H1 (cell line): Measurements from ENCODE around the gene RCBTB2. TPM values are rescaled to one million over a fixed set of nuclear protein-coding genes. Genes with fewer than 3 reads are reported as not detected.

Source experiments
- CTCF ChIA-PET: fragments of 300-600 bp; sonication (Branson Sonifier 250); formaldehyde crosslinking; loops from one replicate; lab custom pipeline; 2021; ENCODE audit not compliant: partially characterized antibody; lab: Charles Lee
- POLR2A ChIA-PET: fragments of 300-600 bp; sonication (Branson Sonifier 250); formaldehyde crosslinking; loops from one replicate; lab custom pipeline; 2021; ENCODE audit warnings: inconsistent platforms; ENCODE audit not compliant: partially characterized antibody; lab: Charles Lee
- DNase-seq, 2 experiments: peaks; one replicate each; pipeline versions ENCODE4 v3.0.0 to v3.0.0-alpha.2; 2010 to 2022; ENCODE audit warnings: low spot score in 2 of 2, low read depth in 1 of 2, mixed read lengths in 1 of 2
- FAIRE-seq: peaks from 2 replicates; lab custom pipeline; 2011; peaks lifted over from hg19 to GRCh38; lab: Jason Lieb, UNC
- H2AFZ ChIP-seq: 2 replicates; pipeline ENCODE4 v1.8.1; 2012; ENCODE audit warnings: low read length, inconsistent platforms
- H2AK5ac ChIP-seq: 2 replicates; pipeline ENCODE4 v1.6.1; 2013; ENCODE audit warnings: low read depth, low read length
- H2BK120ac ChIP-seq: replicated peaks from 2 replicates; pipeline ENCODE3; 2013; ENCODE audit warnings: low read depth, low read length, inconsistent platforms
- H2BK12ac ChIP-seq: 2 replicates; pipeline ENCODE4 v1.6.1; 2013; ENCODE audit warnings: low read depth, low read length
- H2BK15ac ChIP-seq: 2 replicates; pipeline ENCODE4 v1.6.1; 2013; ENCODE audit warnings: low read length
- H2BK20ac ChIP-seq: 2 replicates; pipeline ENCODE4 v1.6.1; 2013; ENCODE audit warnings: low read length
- H2BK5ac ChIP-seq: 2 replicates; pipeline ENCODE4 v1.6.1; 2013; ENCODE audit warnings: low read depth, low read length
- H3K14ac ChIP-seq: 2 replicates; pipeline ENCODE4 v1.6.1; 2013; ENCODE audit warnings: inconsistent platforms; ENCODE audit not compliant: insufficient read length
- H3K18ac ChIP-seq: 2 replicates; pipeline ENCODE4 v1.6.1; 2013; ENCODE audit warnings: low read length; ENCODE audit errors: extremely low read depth
- H3K23ac ChIP-seq: 2 replicates; pipeline ENCODE4 v1.6.1; 2013; ENCODE audit warnings: inconsistent platforms; ENCODE audit not compliant: insufficient read length
- H3K23me2 ChIP-seq: 2 replicates; pipeline ENCODE4 v1.6.1; 2013; ENCODE audit warnings: low read depth, low read length
- H3K27ac ChIP-seq: 2 replicates; pipeline ENCODE4 v1.6.1; 2011; ENCODE audit warnings: low read depth, low read length, inconsistent platforms
- H3K27me3 ChIP-seq, 4 experiments: replicated peaks in 1 of 4; 1 replicate in 1 of 4; 2 replicates in 3 of 4; pipeline versions ENCODE4 v1.6.1 to v1.8.1; 2011 to 2013; ENCODE audit warnings: low read length in 3 of 4, mild to moderate bottlenecking in 3 of 4, inconsistent platforms in 2 of 4, mixed read lengths in 2 of 4, moderate library complexity in 1 of 4; ENCODE audit not compliant: control insufficient read depth in 3 of 4, insufficient read depth in 3 of 4; ENCODE audit errors: extremely low read depth in 1 of 4
- H3K36me3 ChIP-seq, 4 experiments: 2 replicates each; pipeline versions ENCODE4 v1.6.1 to v1.8.1; 2011 to 2013; ENCODE audit warnings: mild to moderate bottlenecking in 4 of 4, low read length in 3 of 4, moderate library complexity in 2 of 4, control low read depth in 1 of 4, inconsistent platforms in 1 of 4; ENCODE audit not compliant: insufficient read depth in 4 of 4, control insufficient read depth in 2 of 4
- H3K4ac ChIP-seq: replicated peaks from 2 replicates; pipeline ENCODE3; 2013; ENCODE audit warnings: low read length, low read depth, mixed read lengths, inconsistent platforms; ENCODE audit not compliant: insufficient read length
- H3K4me1 ChIP-seq, 4 experiments: replicated peaks in 1 of 4; 1 replicate in 1 of 4; 2 replicates in 3 of 4; pipeline versions ENCODE4 v1.6.1 to v1.8.1; 2011 to 2013; ENCODE audit warnings: low read length in 3 of 4, inconsistent platforms in 2 of 4, mixed read lengths in 1 of 4; ENCODE audit not compliant: insufficient read depth in 4 of 4, control insufficient read depth in 3 of 4
- H3K4me2 ChIP-seq, 2 experiments: 2 replicates each; pipeline versions ENCODE4 v1.6.1 to v1.8.1; 2011 to 2013; ENCODE audit warnings: low read depth in 2 of 2, low read length in 2 of 2, control low read depth in 1 of 2, inconsistent platforms in 1 of 2, mild to moderate bottlenecking in 1 of 2; ENCODE audit not compliant: insufficient read depth in 1 of 2
- H3K4me3 ChIP-seq, 4 experiments: fragments of 200-600, 300-600 bp in 1 of 4; sonication (generic), shearing (Covaris generic), sonication (Bioruptor Twin) in 1 of 4; 2 replicates each; pipeline versions ENCODE4 v1.5.1 to v1.8.1; 2011 to 2016; ENCODE audit warnings: low read length in 4 of 4, low read depth in 3 of 4, control low read depth in 2 of 4, inconsistent platforms in 2 of 4, mild to moderate bottlenecking in 2 of 4, mixed read lengths in 1 of 4, moderate library complexity in 1 of 4; ENCODE audit not compliant: insufficient read depth in 2 of 4; ENCODE audit errors: extremely low read depth in 1 of 4
- H3K56ac ChIP-seq: replicated peaks from 2 replicates; pipeline ENCODE3; 2013; ENCODE audit warnings: low read depth, mild to moderate bottlenecking, mixed read lengths, low read length, inconsistent platforms; ENCODE audit not compliant: insufficient read length
- H3K79me1 ChIP-seq: 2 replicates; pipeline ENCODE4 v1.6.1; 2013; ENCODE audit warnings: low read depth, low read length, control low read depth
- H3K79me2 ChIP-seq, 2 experiments: 2 replicates each; pipeline versions ENCODE4 v1.6.1 to v1.8.1; 2012 to 2013; ENCODE audit warnings: low read length in 2 of 2, mild to moderate bottlenecking in 2 of 2, inconsistent platforms in 1 of 2; ENCODE audit not compliant: insufficient read depth in 2 of 2, control insufficient read depth in 1 of 2
- H3K9ac ChIP-seq, 4 experiments: replicated peaks in 1 of 4; 1 replicate in 1 of 4; 2 replicates in 3 of 4; pipeline versions ENCODE4 v1.6.1 to v1.8.1; 2011 to 2013; ENCODE audit warnings: low read depth in 3 of 4, low read length in 3 of 4, control low read depth in 2 of 4, mild to moderate bottlenecking in 2 of 4, moderate library complexity in 2 of 4, inconsistent platforms in 1 of 4; ENCODE audit errors: extremely low read depth in 1 of 4
- H3K9me3 ChIP-seq, 2 experiments: 2 replicates each; pipeline versions ENCODE4 v1.6.1 to v1.8.1; 2012 to 2013; ENCODE audit warnings: mild to moderate bottlenecking in 2 of 2, moderate library complexity in 2 of 2, control low read depth in 1 of 2, inconsistent platforms in 1 of 2, low read depth in 1 of 2, low read length in 1 of 2, mixed read lengths in 1 of 2; ENCODE audit not compliant: insufficient read depth in 2 of 2
- H4K20me1 ChIP-seq, 2 experiments: replicated peaks in 1 of 2; 2 replicates each; pipeline versions ENCODE3 to v1.8.1; 2011 to 2013; ENCODE audit warnings: inconsistent platforms in 2 of 2, low read length in 2 of 2, mild to moderate bottlenecking in 1 of 2; ENCODE audit not compliant: insufficient read depth in 2 of 2, control insufficient read depth in 1 of 2
- H4K5ac ChIP-seq: 2 replicates; pipeline ENCODE4 v1.6.1; 2013; ENCODE audit warnings: low read length, low read depth, mixed read lengths, inconsistent platforms; ENCODE audit not compliant: insufficient read length
- H4K8ac ChIP-seq: 2 replicates; pipeline ENCODE4 v1.8.0; 2013; ENCODE audit warnings: mild to moderate bottlenecking, moderate library complexity, low read length, inconsistent platforms; ENCODE audit not compliant: insufficient read depth; ENCODE audit errors: extremely low read depth
- H4K91ac ChIP-seq: replicated peaks from 2 replicates; pipeline ENCODE3; 2013; ENCODE audit warnings: low read length, mixed read lengths, inconsistent platforms; ENCODE audit not compliant: insufficient read length
- BRCA1 ChIP-seq: IDR thresholded peaks from 2 replicates; pipeline ENCODE4 v1.6.1; 2012; ENCODE audit warnings: low read depth, low read length, improper control_type of control experiment
- EGR1 ChIP-seq: IDR thresholded peaks from 2 replicates; pipeline ENCODE4 v1.6.1; 2011; ENCODE audit warnings: low read depth, low read length, borderline replicate concordance
- KDM1A ChIP-seq: fragments of 200-600, 300-600 bp; sonication (generic); IDR thresholded peaks from 2 replicates; pipeline ENCODE4 v1.7.1; 2016; ENCODE audit warnings: mild to moderate bottlenecking, low read length, borderline replicate concordance
- RBBP5 ChIP-seq: IDR thresholded peaks from 2 replicates; pipeline ENCODE4 v1.7.1; 2012; ENCODE audit warnings: low read depth, mild to moderate bottlenecking, inconsistent platforms, low read length, moderate library complexity, borderline replicate concordance
- RFX5 ChIP-seq: IDR thresholded peaks from 2 replicates; pipeline ENCODE4 v1.6.1; 2011; ENCODE audit warnings: low read depth, low read length, improper control_type of control experiment, borderline replicate concordance
- TEAD4 ChIP-seq: IDR thresholded peaks from 2 replicates; pipeline ENCODE4 v1.6.1; 2012; ENCODE audit warnings: low read depth, low read length, inconsistent platforms, mixed read lengths
- YY1 ChIP-seq: IDR thresholded peaks from 2 replicates; pipeline ENCODE4 v1.6.1; 2011; ENCODE audit warnings: low read depth, mild to moderate bottlenecking, low read length
- ZNF274 ChIP-seq: IDR thresholded peaks from 2 replicates; pipeline ENCODE4 v1.7.0; 2012; ENCODE audit warnings: low read length, borderline replicate concordance; ENCODE audit errors: extremely low read depth
- WGBS, 2 experiments: shearing (Covaris generic) in 1 of 2; methylation state at CpG; one replicate each; pipeline versions ENCODE4 v1.1.6 to v1.1.7; 2013 to 2015; ENCODE audit warnings: low lambda C conversion rate in 2 of 2, mixed read lengths in 2 of 2, inconsistent platforms in 1 of 2, low coverage in 1 of 2, missing lambda C conversion rate in 1 of 2; ENCODE audit not compliant: insufficient replicate concordance in 2 of 2, insufficient coverage in 1 of 2, insufficient read length in 1 of 2; ENCODE audit errors: extremely low coverage in 1 of 2, missing lambda C conversion rate in 1 of 2; 5-methylcytosine and 5-hydroxymethylcytosine counted together
- polyA plus RNA-seq, 7 experiments: library from polyadenylated mRNA; depleted of rRNA in 3 of 7; stranded (reverse) in 5 of 7; unstranded in 2 of 7; fragments of >200 nt in 5 of 7; fragments of 200-250 nt in 2 of 7; gene quantifications; 1 replicate in 5 of 7; 2 replicates in 1 of 7; 4 replicates in 1 of 7; pipeline versions ENCODE4 v1.2.1 to v1.2.3, GENCODE V29; 2011 to 2013; ENCODE audit warnings: missing spikeins in 2 of 7, mixed read lengths in 2 of 7
- total RNA-seq: library from RNA; stranded (reverse); fragmentation: NEBNext Ultra II Directional; extraction: Animal tissue kit (Norgen Biotek cat#: 25700); gene quantifications from 2 replicates; pipeline ENCODE4 v1.2.1, GENCODE V29; 2021

The RCBTB2 gene
- total and polyA plus RNA-seq, 2 of the 8 experiments (the other 6 are each of a cell fraction or from before 2014, with no cell fraction given), result 5.2 to 8.4 TPM

DNA sequence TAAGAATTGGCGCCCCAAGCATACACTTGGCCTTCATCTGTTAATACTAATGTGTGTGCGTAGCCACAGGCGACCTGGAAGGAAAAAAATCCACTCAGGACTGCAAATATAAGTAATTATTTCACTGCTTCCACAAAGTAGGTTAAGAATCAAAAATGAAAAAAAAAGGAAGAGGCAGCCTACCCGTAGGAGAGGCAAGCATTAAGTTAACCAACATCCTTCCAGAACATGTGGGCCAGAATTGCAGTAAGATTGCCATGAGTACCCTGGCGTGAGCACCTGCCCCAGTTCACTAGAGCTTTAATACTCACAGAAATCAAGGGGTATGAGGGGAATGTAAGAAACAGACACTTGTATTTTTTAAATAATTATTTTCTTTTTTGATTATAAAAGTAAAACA, 22.2 kb downstream of the RCBTB2 start:
- Histone ChIP-seq H3K23me2 (no peaks in the 10 kb centered on the region), H3K36me3 (peaks cover 0 to 9% (median 0%) of the 10 kb centered on the region in 4 experiments; a peak in 2 of 8 replicates), H4K20me1 (no peaks in the 10 kb centered on the region), H3K4me2 (no peak overlapping the region), H4K91ac (no peak overlapping the region), H3K23ac (no peak overlapping the region), H3K27me3 (no peaks in the 10 kb centered on the region), H3K56ac (no peak overlapping the region), H3K79me2 (no peaks in the 10 kb centered on the region), H3K27ac (no peak overlapping the region), H4K5ac (no peak overlapping the region), H3K79me1 (no peaks in the 10 kb centered on the region), H2AK5ac (no peak overlapping the region), H3K14ac (no peak overlapping the region), H2BK120ac (no peak overlapping the region), H2BK5ac (no peak overlapping the region), H3K4me1 (no peaks in the 10 kb centered on the region)
- CTCF ChIA-PET, result interaction anchor here (1.1 to 1.3 kb wide), 2 partner anchors 10 to 32 kb away, joined by 3 to 5 read pairs; no protein-coding TSS in a partner anchor
- FAIRE-seq, result no peak
- WGBS, 2 experiments, result 91% methylated on average over 5 of the region's 5 CpGs; no CpG with 5 or more reads in 1 of the 2 experiments
- TF ChIP-seq EGR1 (no peak), KDM1A (no peak), ZNF274 (no peak), RBBP5 (no peak), YY1 (no peak), TEAD4 (no peak), BRCA1 (no peak), RFX5 (no peak)
- TF ChIP-seq, all 59 proteins: peak for 0
- H2AFZ ChIP-seq, result no peak overlapping the region
- no peak for DNase-seq
- no peak overlapping the region for H3K4me3 ChIP-seq
- no peak overlapping the region for H3K4ac ChIP-seq
- no peak overlapping the region for H3K18ac ChIP-seq
- POLR2A ChIA-PET, result interaction anchor here (1.5 kb wide), 1 partner anchor 22 kb away, joined by 3 read pairs; the partner anchor contains the start of gene RCBTB2
- no peaks in the 10 kb centered on the region for H3K9me3 ChIP-seq
- H2BK12ac ChIP-seq, result no peak overlapping the region
- no peak overlapping the region for H3K9ac ChIP-seq
- H4K8ac ChIP-seq, result no peak overlapping the region
- no peak overlapping the region for H2BK20ac ChIP-seq
- H2BK15ac ChIP-seq, result no peak overlapping the region
